Mesothelial cell of epicardium (in vitro differentiated cells): ENCODE measurements around the gene TPGS1. TPM values are rescaled to one million over a fixed set of nuclear protein-coding genes. Genes with fewer than 3 reads are reported as not detected.

Experiments used
- DNase-seq, 2 experiments: peaks; one replicate each; pipeline ENCODE4 v3.0.0; 2021; ENCODE audit warnings: low spot score in 2 of 2; ENCODE audit not compliant: unreplicated experiment in 2 of 2
- H3K27ac Mint-ChIP-seq: 2 replicates; pipeline ENCODE4 v1.8.0; 2021; ENCODE audit warnings: mixed read lengths
- H3K27me3 Mint-ChIP-seq: 2 replicates; pipeline ENCODE4 v1.8.0; 2021; ENCODE audit warnings: low read depth, mixed read lengths
- H3K36me3 Mint-ChIP-seq: 2 replicates; pipeline ENCODE4 v1.8.0; 2021; ENCODE audit warnings: mixed read lengths
- H3K4me1 Mint-ChIP-seq: 2 replicates; pipeline ENCODE4 v1.8.0; 2021; ENCODE audit warnings: mixed read lengths
- H3K4me3 Mint-ChIP-seq: 2 replicates; pipeline ENCODE4 v1.8.0; 2021; ENCODE audit warnings: mild to moderate bottlenecking, moderate library complexity, mixed read lengths
- H3K9me3 Mint-ChIP-seq: 2 replicates; pipeline ENCODE4 v1.8.0; 2021; ENCODE audit warnings: mixed read lengths
- CTCF ChIP-seq: fragments of 200-600 bp; sonication (generic); IDR thresholded peaks from one replicate; pipeline ENCODE4 v1.5.0; 2021; ENCODE audit warnings: antibody characterized with exemption; ENCODE audit not compliant: unreplicated experiment
- total RNA-seq: library from RNA; stranded (reverse); gene quantifications from 3 replicates; pipeline ENCODE4 v1.2.1, GENCODE V29; 2021

TPGS1 gene
- total RNA-seq: 30.8 to 32.4 TPM (median 32.3 TPM) in 3 replicates

- TF ChIP-seq CTCF: no peak
- H3K4me3 Mint-ChIP-seq: peak within 1 kb of the TSS; percentile 94
- H3K4me1 Mint-ChIP-seq: peaks cover 28% of the 10 kb centered on the region
- DNase-seq: peak; percentile 82
- H3K36me3 Mint-ChIP-seq: peaks cover 2% of the 10 kb centered on the region
- H3K27ac Mint-ChIP-seq: peak within 1 kb of the TSS; percentile 100
- no peaks in the 10 kb centered on the region for H3K9me3 Mint-ChIP-seq
- H3K27me3 Mint-ChIP-seq: peaks cover under 1% of the 10 kb centered on the region
Observed at GRCh38 chr19:507286-508203, at the start of gene TPGS1. Gene TPGS1, plus strand, starts transcription at chr19:507497. Its CDS starts 10 bp downstream, at chr19:507507.

GRCh38 chr19:457636-458035 is 49.7 kb upstream of the TPGS1 start:
- Mint-ChIP-seq H3K27ac (no peak overlapping the region), H3K9me3 (no peaks in the 10 kb centered on the region), H3K4me1 (peaks cover 6% of the 10 kb centered on the region), H3K27me3 (no peaks in the 10 kb centered on the region), H3K36me3 (peaks cover 17% of the 10 kb centered on the region), H3K4me3 (no peak overlapping the region)
- DNase-seq: no peak
- TF ChIP-seq CTCF: no peak

GRCh38 chr19:458091-459042 is 48.9 kb upstream of the TPGS1 start:
- Mint-ChIP-seq H3K4me3 (no peak overlapping the region), H3K9me3 (no peaks in the 10 kb centered on the region), H3K27me3 (no peaks in the 10 kb centered on the region), H3K36me3 (peaks cover 14% of the 10 kb centered on the region), H3K27ac (no peak overlapping the region), H3K4me1 (peaks cover 6% of the 10 kb centered on the region)
- TF ChIP-seq CTCF: no peak
- no peak for DNase-seq

GRCh38 chr19:459724-460511 is 47.4 kb upstream of the TPGS1 start:
- Mint-ChIP-seq H3K9me3 (peaks cover 4% of the 10 kb centered on the region), H3K27ac (peak overlapping the region; percentile 93), H3K4me3 (peak overlapping the region; percentile 87), H3K36me3 (peaks cover 9% of the 10 kb centered on the region), H3K27me3 (no peaks in the 10 kb centered on the region), H3K4me1 (peaks cover 6% of the 10 kb centered on the region)
- TF ChIP-seq CTCF: no peak
- peak; percentile 78 to 85 for DNase-seq
